HG03521 (cell line): ENCODE measurements around the gene FAM210B.
"Not testable (repeated sequence)": the region's sequence is repeated elsewhere in the genome, so short reads cannot be mapped to it uniquely, and the experiment has no call there.

Source experiments
- ATAC-seq: cut with Tn5 transposase; IDR thresholded peaks from one replicate; pipeline ENCODE4 v1.9.1; 2021; ENCODE audit warnings: mild to moderate bottlenecking, moderate library complexity; ENCODE audit not compliant: unreplicated experiment

Gene FAM210B

GRCh38 chr20:56391596-56392131, 32.9 kb downstream of the FAM210B start:
- ATAC-seq: peak; percentile 23

- peak; percentile 93 for ATAC-seq
Observed at GRCh38 chr20:56392132-56392880, 33.5 kb downstream of the FAM210B start, which contains the start of the genes AURKA and CSTF1. Gene AURKA, minus strand, starts transcription at chr20:56392215. Its CDS starts 4,018 bp downstream, at chr20:56388197. Gene CSTF1, plus strand, starts transcription at chr20:56392645. Its CDS starts 2,908 bp downstream, at chr20:56395553.

DNA sequence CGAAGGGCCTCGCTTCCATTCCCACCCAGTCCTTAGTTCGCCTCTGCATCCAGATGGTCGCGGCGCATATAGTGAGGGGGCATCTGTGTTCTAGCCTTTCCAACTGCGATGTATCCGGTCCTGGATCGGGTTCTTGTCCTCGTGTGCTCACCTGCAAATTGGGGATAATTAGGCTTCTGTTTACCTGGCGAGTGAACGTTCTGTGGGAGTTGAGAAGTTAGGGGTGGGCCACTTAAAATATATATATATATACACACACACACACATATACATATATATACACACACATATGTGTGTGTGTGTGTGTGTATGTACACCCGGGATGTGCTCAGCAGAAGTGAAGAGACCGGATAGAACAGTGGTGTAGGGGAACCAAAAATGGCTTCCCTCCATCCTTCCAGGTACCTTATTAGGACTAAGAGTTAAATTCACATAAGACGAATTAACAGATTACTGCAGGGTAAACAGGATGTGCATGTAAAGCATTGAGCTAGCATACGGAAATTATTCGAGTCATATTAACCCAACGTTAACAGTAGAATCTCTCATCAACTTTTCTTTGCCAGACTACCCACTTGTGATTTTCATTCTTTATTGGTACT, 34.2 kb downstream of the FAM210B start:
- no peak for ATAC-seq

- no peak for ATAC-seq
Observed at GRCh38 chr20:56393653-56394052, 34.9 kb downstream of the FAM210B start.

GRCh38 chr20:56395166-56395565, 36.4 kb downstream of the FAM210B start:
- no peak for ATAC-seq

DNA sequence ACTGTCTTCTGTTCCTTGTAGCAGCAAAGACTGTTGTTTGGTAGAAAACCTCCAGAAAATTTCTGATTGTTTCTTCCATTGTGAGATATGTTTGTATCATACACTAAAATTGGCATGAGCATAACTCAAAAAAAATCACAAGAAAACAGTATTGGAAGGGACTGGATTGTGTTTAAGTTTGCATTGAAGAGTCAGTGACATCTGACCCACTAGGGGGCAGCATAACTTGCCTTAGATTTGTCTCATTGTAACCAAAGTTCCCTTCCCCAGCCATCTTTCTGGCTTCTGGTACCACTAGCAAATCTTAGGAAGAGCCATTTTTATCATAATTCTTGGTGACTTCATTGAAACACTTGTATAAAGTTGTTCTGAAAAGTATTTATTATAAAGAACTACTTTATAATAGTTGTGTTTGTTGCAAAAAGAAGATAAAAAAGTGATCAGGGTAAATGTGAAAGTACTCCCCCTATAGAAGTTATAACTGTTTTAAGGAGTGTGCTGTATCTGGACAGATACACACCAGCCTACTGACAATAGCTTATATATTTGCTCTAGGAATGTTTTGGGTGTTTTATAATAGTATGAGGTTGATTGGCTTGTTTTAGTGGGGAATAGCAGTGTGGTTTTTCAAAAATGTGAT, 41.3 kb downstream of the FAM210B start:
- no peak for ATAC-seq

GRCh38 chr20:56403465-56403864, 44.7 kb downstream of the FAM210B start:
- ATAC-seq: no peak

GRCh38 chr20:56405356-56405755, 46.6 kb downstream of the FAM210B start:
- ATAC-seq: not testable (repeated sequence)

DNA sequence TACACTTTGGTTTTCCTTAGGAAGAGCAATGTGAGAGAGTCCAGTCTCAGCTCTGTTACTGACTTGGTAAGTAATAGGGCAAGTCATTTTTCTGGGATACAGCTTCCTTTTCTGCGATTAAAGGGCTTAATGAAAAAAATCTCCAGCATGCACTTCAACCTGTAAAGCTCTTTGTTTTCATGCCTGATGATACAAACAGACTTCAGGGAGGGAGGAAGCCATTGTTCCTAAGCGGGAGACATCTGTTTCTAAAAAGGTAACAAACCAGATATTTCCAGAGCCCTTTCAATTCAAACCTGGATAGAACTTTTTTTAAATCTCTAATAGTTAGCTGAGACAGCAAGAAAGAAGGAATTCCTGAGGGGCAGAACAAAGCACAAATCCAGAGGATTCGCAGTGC, 48.1 kb downstream of the FAM210B start:
- ATAC-seq: no peak

GRCh38 chr20:56409521-56409920, 50.7 kb downstream of the FAM210B start:
- no peak for ATAC-seq

DNA sequence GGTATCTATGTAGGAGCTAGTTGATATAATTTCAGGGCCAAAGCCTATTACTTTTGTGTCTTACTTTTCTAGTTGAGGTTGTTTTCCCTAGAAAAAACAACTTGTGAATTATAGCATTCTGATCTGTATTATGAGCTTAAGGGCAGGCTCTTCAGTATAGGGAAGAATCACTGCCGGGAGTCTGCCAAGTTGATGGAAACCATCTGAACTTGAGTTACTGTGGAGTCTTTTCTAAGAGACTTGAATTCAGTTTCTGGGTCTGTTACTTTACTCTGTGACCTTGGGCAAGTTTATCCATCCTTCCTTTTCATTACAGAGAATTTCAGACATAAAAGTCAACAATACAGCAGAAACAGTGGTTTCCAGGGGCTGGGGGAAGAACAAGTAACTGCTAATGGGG, 51.2 kb downstream of the FAM210B start:
- no peak for ATAC-seq

DNA sequence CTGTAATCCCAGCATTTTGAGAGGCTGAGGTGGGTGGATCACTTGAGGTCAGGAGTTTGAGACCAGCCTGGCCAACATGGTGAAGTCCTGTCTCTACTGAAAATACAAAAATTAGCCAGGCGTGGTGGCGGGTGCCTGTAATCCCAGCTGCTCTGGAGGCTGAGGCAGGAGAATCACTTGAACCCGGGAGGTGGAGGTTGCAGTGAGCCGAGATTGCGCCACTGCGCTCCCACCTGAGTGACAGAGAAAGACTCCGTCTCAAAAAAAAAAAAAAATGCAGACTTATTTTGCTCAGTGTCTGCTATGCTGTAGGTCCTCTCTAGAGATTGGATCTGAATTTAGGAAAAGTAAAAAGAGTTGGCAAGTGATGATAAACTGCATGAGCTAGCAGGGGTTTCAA, 52.5 kb downstream of the FAM210B start:
- not testable (repeated sequence) for ATAC-seq

DNA sequence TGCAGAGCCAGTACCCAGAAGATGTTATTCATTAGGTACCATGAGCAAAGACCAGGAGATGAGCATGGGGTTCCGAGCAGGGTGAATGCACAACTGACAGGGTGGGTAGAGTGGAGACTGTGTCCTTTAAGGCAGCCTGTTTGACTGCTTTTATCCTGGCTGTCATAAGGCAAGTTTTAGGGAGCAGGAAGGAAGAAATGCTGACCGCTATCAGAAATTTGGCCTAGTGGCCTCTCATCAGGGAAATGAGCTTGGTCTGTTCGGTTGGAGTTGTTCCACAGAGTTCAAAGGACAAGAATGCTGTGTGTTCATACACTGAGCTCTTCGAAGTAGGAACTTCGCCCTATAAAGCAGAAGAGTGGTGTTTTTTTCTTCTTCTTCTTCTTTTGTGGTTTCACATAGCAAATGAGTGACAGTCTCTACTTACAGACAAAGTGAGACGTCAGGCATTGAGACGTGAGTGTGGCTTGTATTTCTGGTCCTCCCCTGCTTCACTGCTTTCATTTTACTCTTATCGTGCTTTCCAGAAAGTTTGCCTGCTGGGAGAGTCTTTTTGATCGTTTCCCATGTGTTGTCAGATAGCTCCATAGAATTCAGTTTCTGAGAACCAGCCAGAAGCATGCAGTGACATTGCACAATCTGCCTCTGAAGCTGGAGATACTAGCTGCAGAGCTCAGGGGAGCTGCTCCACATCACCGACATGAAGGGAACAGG, 53.1 kb downstream of the FAM210B start, which contains the start of gene CASS4:
CASS4 (plus strand) TSS at position 502 of the 714 bp plus-strand sequence; CDS start at position 701, 199 bp downstream.
- no peak for ATAC-seq

DNA sequence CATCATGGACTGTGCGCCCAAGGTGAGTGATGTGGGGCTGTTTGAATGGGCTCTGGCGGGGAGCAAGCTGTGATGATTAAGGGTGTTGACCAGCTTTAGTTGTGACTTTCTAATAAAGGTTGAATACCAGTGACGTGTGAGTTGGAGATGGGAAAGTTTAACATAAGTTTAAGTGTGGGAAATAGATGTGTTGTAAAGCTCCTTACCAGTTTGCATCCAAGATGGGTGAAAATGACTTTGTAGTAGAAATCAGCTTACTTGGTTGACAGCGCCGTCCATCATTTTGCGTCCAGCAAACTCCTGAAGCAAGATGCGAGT, 53.7 kb downstream of the FAM210B start:
- no peak for ATAC-seq

GRCh38 chr20:56412949-56413348, 54.2 kb downstream of the FAM210B start:
- ATAC-seq: no peak

DNA sequence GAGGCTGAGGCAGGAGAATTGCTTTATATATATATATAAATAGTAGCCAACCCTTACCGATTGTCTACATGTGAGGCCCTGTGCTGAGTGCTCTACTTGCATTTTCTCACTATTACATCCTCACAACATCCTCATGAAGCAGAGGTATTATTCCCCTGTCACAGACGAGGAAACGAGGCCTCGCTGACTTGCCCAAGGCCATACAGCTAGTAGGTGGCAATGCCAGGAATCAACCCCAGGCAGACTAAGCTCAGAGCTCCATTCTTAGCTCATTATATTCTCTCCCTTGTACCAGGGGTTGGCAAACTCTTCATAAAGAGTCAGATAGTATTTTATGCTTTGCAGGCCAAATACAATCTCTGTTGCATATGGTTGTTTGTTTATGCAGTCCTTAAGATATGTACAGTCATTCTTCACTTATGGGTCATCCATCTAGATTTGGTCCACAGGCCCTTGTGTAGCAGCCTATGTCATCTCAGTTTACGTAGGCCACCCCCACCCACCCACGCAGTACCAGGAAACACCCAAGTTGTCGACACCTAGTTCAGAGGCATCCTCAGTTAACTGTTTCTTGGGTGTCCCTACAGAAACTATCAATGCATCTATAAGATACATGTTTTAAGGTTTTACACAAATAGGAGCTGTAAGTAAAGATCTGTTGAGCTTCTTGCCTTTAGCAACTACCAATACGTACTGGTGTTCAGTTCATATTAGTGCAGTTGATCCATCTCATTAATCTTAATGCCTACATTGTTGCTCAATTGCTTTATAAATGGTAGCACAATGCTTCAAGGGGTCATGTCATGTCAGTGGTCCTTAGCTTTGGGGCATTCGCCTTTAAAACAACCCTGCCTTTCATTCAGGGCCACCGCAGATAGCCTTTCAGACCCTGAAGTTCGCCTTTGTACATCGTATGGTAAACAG, 56.3 kb downstream of the FAM210B start:
- ATAC-seq: no peak

DNA sequence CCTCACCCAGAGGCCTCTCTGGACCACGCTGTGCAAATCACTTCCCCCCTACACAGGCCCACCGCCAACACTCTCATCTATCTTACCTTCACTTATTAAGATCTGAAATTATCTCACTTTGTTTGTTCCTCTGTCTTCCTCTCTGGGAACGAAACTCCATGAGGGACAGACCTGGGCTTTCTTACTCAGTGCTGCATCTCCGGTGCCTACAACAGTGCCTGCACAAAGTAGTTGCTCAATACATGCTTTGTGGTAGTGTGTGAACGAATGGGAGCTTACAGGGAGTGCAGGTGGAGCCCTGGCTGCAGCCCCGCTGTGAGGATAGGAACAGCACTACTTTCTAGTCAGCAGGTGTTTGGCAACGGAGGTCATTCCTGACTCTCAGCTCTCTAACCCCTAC, 58.6 kb downstream of the FAM210B start:
- ATAC-seq: no peak

DNA sequence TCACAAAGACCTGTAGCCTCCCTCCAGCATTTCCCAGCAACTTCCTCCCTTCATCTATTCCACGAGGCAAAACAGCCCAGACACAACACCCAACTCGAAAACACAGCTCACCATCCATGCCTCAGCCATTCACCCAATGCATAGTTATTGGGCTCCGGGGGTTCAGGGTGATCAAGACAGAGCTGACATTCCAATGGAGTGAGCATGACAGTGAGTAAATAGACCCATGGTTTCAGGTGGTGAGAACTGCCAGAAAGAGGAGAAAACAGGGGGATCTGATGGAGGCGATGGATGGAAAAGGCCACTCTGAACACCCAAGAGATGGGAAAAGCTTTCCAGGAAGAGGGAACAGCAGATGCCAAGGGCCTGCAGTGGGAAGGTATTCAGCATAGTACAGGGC, 59.1 kb downstream of the FAM210B start:
- no peak for ATAC-seq
